ENCODE results near the gene NCKAP5L. TPM values are rescaled to one million over a fixed set of nuclear protein-coding genes. Genes with fewer than 3 reads are reported as not detected.

The NCKAP5L gene
- total RNA-seq, 1 donor, result 40.5 TPM

- no peak overlapping the region for H2AFZ ChIP-seq (ENCODE audit: low read length)
- no peaks in the 10 kb centered on the region for H3K36me3 ChIP-seq (ENCODE audit: insufficient read depth, low read length)
- H4K20me1 ChIP-seq (ENCODE audit: insufficient read depth, low read length), result no peaks in the 10 kb centered on the region
- no peak for DNase-seq (ENCODE audit: insufficient read length, low spot score, missing footprints)
- H3K79me2 ChIP-seq (ENCODE audit: insufficient read depth, low read length), result no peaks in the 10 kb centered on the region
- H3K4me2 ChIP-seq (ENCODE audit: insufficient read depth, low read length), result no peak overlapping the region
- H3K9me3 ChIP-seq (ENCODE audit: low read depth, low read length), result no peaks in the 10 kb centered on the region
- no peak overlapping the region for H3K4me3 ChIP-seq (ENCODE audit: insufficient read depth, low read length)
- peaks cover 15% of the 10 kb centered on the region for H3K4me1 ChIP-seq (ENCODE audit: insufficient read depth, low read length)
- H3K27me3 ChIP-seq (ENCODE audit: insufficient read depth, low read length), result peaks cover 21% of the 10 kb centered on the region
- H3K27ac ChIP-seq (ENCODE audit: low read depth, low read length), result no peak overlapping the region
- TF ChIP-seq, protein P1, sequence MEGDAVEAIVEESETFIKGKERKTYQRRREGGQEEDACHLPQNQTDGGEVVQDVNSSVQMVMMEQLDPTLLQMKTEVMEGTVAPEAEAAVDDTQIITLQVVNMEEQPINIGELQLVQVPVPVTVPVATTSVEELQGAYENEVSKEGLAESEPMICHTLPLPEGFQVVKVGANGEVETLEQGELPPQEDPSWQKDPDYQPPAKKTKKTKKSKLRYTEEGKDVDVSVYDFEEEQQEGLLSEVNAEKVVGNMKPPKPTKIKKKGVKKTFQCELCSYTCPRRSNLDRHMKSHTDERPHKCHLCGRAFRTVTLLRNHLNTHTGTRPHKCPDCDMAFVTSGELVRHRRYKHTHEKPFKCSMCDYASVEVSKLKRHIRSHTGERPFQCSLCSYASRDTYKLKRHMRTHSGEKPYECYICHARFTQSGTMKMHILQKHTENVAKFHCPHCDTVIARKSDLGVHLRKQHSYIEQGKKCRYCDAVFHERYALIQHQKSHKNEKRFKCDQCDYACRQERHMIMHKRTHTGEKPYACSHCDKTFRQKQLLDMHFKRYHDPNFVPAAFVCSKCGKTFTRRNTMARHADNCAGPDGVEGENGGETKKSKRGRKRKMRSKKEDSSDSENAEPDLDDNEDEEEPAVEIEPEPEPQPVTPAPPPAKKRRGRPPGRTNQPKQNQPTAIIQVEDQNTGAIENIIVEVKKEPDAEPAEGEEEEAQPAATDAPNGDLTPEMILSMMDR (IDR thresholded peaks at IDR 0.05; ENCODE audit: extremely low read depth, low read depth, low read length), result no peak
These were observed 39.5 kb upstream of the NCKAP5L start for GRCh38 chr12:49867570-49868341.

GRCh38 chr12:49866859-49867569 lies 38.8 kb upstream of the NCKAP5L start:
- Histone ChIP-seq H4K20me1 (ENCODE audit: insufficient read depth, low read length) (no peaks in the 10 kb centered on the region), H3K4me2 (ENCODE audit: insufficient read depth, low read length) (no peak overlapping the region), H3K9me3 (ENCODE audit: low read depth, low read length) (no peaks in the 10 kb centered on the region), H3K4me1 (ENCODE audit: insufficient read depth, low read length) (peaks cover 14% of the 10 kb centered on the region), H3K79me2 (ENCODE audit: insufficient read depth, low read length) (no peaks in the 10 kb centered on the region), H3K27ac (ENCODE audit: low read depth, low read length) (no peak overlapping the region), H3K36me3 (ENCODE audit: insufficient read depth, low read length) (no peaks in the 10 kb centered on the region), H2AFZ (ENCODE audit: low read length) (peak overlapping the region; percentile 9), H3K27me3 (ENCODE audit: insufficient read depth, low read length) (peaks cover 21% of the 10 kb centered on the region), H3K4me3 (ENCODE audit: insufficient read depth, low read length) (no peak overlapping the region)
- DNase-seq (ENCODE audit: insufficient read length, low spot score, missing footprints), result peak; percentile 96
- TF ChIP-seq, protein P1 (IDR thresholded peaks at IDR 0.05; ENCODE audit: extremely low read depth, low read depth, low read length), result peak; percentile 89

DNA sequence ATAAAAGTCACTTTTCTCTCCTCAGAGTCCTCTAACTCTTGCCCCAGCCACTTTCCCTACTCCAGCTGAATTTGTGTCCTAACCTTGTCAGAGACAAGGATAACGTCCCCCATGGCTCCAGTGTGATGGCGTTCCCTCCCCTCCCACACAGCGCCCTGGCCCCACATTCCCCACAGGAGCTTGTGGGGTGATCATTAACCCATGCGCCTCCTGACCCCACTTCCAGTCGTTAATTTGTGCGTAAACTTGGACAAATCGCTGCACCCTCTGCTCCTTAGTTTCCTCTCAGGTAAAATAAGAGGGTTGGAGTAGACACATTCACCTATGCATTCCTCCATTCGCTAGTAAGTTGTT lies 37.5 kb upstream of the NCKAP5L start:
- Histone ChIP-seq H3K4me1 (ENCODE audit: insufficient read depth, low read length) (peaks cover 14% of the 10 kb centered on the region), H4K20me1 (ENCODE audit: insufficient read depth, low read length) (no peaks in the 10 kb centered on the region), H3K36me3 (ENCODE audit: insufficient read depth, low read length) (no peaks in the 10 kb centered on the region), H3K4me3 (ENCODE audit: insufficient read depth, low read length) (no peak overlapping the region), H3K27me3 (ENCODE audit: insufficient read depth, low read length) (peaks cover 21% of the 10 kb centered on the region), H3K4me2 (ENCODE audit: insufficient read depth, low read length) (no peak overlapping the region), H3K79me2 (ENCODE audit: insufficient read depth, low read length) (no peaks in the 10 kb centered on the region), H2AFZ (ENCODE audit: low read length) (no peak overlapping the region), H3K9me3 (ENCODE audit: low read depth, low read length) (no peaks in the 10 kb centered on the region), H3K27ac (ENCODE audit: low read depth, low read length) (no peak overlapping the region)
- DNase-seq (ENCODE audit: insufficient read length, low spot score, missing footprints), result peak; percentile 52
- TF ChIP-seq, protein P1 (IDR thresholded peaks at IDR 0.05; ENCODE audit: extremely low read depth, low read depth, low read length), result no peak

DNA sequence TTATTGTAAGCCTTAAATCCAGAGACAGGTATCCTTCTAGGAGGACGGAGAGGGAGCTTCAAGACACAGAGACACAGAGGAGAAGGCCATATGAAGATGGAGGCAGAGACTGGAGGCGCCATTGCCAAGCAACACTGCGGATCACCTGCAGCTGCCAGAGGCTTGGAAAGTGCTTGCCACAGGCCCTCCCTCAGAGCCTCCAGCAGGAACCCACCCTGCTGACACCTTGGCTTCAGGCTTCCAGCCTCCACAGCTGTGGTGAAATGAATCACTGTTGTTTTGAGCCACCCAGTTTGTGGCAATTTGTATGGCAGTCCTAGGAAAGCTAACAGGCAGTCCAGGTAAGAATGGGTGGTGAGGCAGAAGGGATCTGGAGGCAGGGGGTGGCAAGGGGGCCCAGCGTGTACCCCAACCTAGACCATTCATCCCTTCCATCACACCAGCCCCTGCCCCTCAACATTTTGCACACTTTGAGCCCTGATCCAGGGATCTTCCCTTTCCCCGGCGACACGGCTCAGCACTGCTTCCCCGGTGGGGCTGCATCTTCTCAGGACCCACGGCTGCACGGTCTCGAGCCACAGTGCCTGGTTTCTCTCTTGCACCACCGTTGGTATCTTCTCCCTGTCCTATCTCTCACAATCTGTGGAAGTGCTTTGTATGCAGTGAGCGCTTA lies 37.0 kb upstream of the NCKAP5L start:
- Histone ChIP-seq H3K27me3 (ENCODE audit: insufficient read depth, low read length) (peaks cover 21% of the 10 kb centered on the region), H3K79me2 (ENCODE audit: insufficient read depth, low read length) (no peaks in the 10 kb centered on the region), H2AFZ (ENCODE audit: low read length) (no peak overlapping the region), H4K20me1 (ENCODE audit: insufficient read depth, low read length) (no peaks in the 10 kb centered on the region), H3K4me1 (ENCODE audit: insufficient read depth, low read length) (peaks cover 14% of the 10 kb centered on the region), H3K36me3 (ENCODE audit: insufficient read depth, low read length) (no peaks in the 10 kb centered on the region), H3K27ac (ENCODE audit: low read depth, low read length) (no peak overlapping the region), H3K9me3 (ENCODE audit: low read depth, low read length) (no peaks in the 10 kb centered on the region), H3K4me2 (ENCODE audit: insufficient read depth, low read length) (no peak overlapping the region), H3K4me3 (ENCODE audit: insufficient read depth, low read length) (no peak overlapping the region)
- TF ChIP-seq, protein P1 (IDR thresholded peaks at IDR 0.05; ENCODE audit: extremely low read depth, low read depth, low read length), result no peak
- peak; percentile 47 for DNase-seq (ENCODE audit: insufficient read length, low spot score, missing footprints)

Data from osteoblast (primary cell).